Loucy (cell line): ENCODE results near the gene COX17.

Experiments used
- H2AFZ ChIP-seq: fragments of 200-600 bp; sonication (generic); 2 replicates; pipeline ENCODE4 v1.6.0; 2016; ENCODE audit warnings: antibody characterized with exemption, mild to moderate bottlenecking, low read length, moderate library complexity
- H3F3A ChIP-seq: fragments of 200-600 bp; 2 replicates; pipeline ENCODE4 v1.6.0; 2016; ENCODE audit warnings: antibody characterized with exemption, low read depth, mild to moderate bottlenecking
- H3K27me3 ChIP-seq: fragments of 200-600 bp; sonication (generic); 2 replicates; pipeline ENCODE4 v1.6.1; 2014; ENCODE audit warnings: low read length, mild to moderate bottlenecking; ENCODE audit not compliant: insufficient read depth, poor library complexity, severe bottlenecking
- H3K36me3 ChIP-seq: fragments of 200-600 bp; sonication (generic); 2 replicates; pipeline ENCODE4 v1.6.1; 2016; ENCODE audit warnings: low read length; ENCODE audit not compliant: insufficient read depth
- H3K4me1 ChIP-seq: fragments of 200-600 bp; sonication (generic); 2 replicates; pipeline ENCODE4 v1.5.1; 2014; ENCODE audit warnings: low read length, mild to moderate bottlenecking; ENCODE audit not compliant: insufficient read depth, poor library complexity, severe bottlenecking
- H3K4me2 ChIP-seq: fragments of 200-600 bp; sonication (generic); 2 replicates; pipeline ENCODE4 v1.6.0; 2014; ENCODE audit warnings: antibody characterized with exemption, low read length, low read depth, mild to moderate bottlenecking; ENCODE audit not compliant: poor library complexity, severe bottlenecking
- H3K4me3 ChIP-seq: fragments of 200-600 bp; sonication (generic); 2 replicates; pipeline ENCODE4 v1.5.1; 2014; ENCODE audit warnings: low read length, mild to moderate bottlenecking, mixed read lengths; ENCODE audit not compliant: poor library complexity, severe bottlenecking
- H3K79me2 ChIP-seq: fragments of 200-600 bp; sonication (generic); 2 replicates; pipeline ENCODE4 v1.6.1; 2014; ENCODE audit warnings: low read length; ENCODE audit not compliant: insufficient read depth
- H3K9ac ChIP-seq: fragments of 200-600 bp; sonication (generic); 2 replicates; pipeline ENCODE4 v1.6.0; 2014; ENCODE audit warnings: mild to moderate bottlenecking, low read depth, low read length, moderate library complexity; ENCODE audit not compliant: poor library complexity, severe bottlenecking
- H3K9me2 ChIP-seq: fragments of 200-600 bp; sonication (generic); replicated peaks from 2 replicates; pipeline ENCODE4 v1.6.1; 2016; ENCODE audit warnings: low read depth, low read length, mixed read lengths
- H3K9me3 ChIP-seq: fragments of 200-600 bp; sonication (generic); 2 replicates; pipeline ENCODE4 v1.6.1; 2014; ENCODE audit warnings: mild to moderate bottlenecking, antibody characterized with exemption, low read length, low read depth; ENCODE audit not compliant: insufficient read depth
- H4K20me1 ChIP-seq: fragments of 200-600 bp; sonication (generic); 2 replicates; pipeline ENCODE4 v1.6.0; 2014; ENCODE audit warnings: antibody characterized with exemption, low read length, mild to moderate bottlenecking; ENCODE audit not compliant: insufficient read depth, poor library complexity, severe bottlenecking
- EZH2phosphoT487 ChIP-seq: fragments of 200-600 bp; IDR thresholded peaks from 2 replicates; pipeline ENCODE4 v1.6.1; 2018; ENCODE audit warnings: antibody characterized with exemption, mild to moderate bottlenecking, moderate library complexity, borderline replicate concordance
- TF ChIP-seq, protein P1 (sequence below): fragments of 200-600 bp; sonication (generic); conservative IDR thresholded peaks from 2 replicates; pipeline ENCODE4 v1.5.1; 2014; ENCODE audit warnings: mild to moderate bottlenecking, antibody characterized with exemption, low read length

COX17 gene, protein sequence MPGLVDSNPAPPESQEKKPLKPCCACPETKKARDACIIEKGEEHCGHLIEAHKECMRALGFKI

DNA sequence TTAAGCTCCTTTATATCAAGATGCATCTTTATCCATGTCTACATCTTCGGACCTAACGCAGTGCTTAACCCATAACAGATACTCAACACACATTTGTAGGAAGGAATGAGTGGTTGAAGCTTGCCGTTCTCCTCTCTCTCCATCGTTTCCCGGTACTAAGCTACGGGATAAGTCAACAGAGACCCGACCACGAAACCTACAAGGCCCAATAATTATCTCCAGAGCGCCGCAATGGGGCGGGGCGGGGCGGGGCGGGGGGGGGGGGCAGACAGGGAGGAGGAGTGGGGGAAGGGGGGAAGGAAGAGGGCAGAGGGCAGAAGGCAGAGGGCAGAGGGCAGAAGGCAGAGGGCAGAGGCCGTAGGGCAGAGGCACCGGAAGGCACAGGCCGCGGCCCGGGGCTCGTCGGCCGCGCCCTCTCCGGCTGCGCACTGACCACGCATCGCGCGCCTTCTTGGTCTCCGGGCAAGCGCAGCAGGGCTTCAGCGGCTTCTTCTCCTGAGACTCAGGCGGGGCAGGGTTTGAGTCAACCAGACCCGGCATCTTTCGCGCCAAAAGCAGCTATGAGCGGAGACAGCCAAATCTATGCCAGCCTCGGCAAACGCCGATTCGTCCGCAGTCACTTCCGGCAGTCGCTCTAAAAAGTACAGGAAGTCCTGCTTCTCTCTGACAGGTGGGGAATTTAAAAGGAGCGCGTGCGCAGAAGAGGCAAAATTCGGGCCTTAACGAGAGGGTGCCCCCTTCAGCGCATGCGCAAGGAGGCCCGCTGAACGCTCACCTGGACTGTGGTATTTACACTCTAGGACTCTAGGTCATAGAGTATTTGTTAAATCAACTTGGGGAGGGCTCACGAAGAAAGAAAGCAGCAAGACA, at the start of gene COX17:
COX17 (minus strand) TSS at position 636 of the 870 bp plus-strand sequence; CDS start at position 540, 96 bp downstream.
- H3K4me2 ChIP-seq = peak within 1 kb of the TSS; percentile 86
- peak within 1 kb of the TSS; percentile 91 for H3K4me3 ChIP-seq
- TF ChIP-seq EZH2phosphoT487 = no peak
- H3K9me3 ChIP-seq = no peaks in the 10 kb centered on the region
- peaks cover 12% of the 10 kb centered on the region; the same call in 1 of the 2 replicates for H3K36me3 ChIP-seq
- H3K9me2 ChIP-seq = no peaks in the 10 kb centered on the region
- peak within 1 kb of the TSS; percentile 86 for H3K9ac ChIP-seq
- peak within 1 kb of the TSS; percentile 85 for H2AFZ ChIP-seq
- H3K27me3 ChIP-seq = no peaks in the 10 kb centered on the region
- peaks cover 37% of the 10 kb centered on the region for H3K79me2 ChIP-seq
- H3F3A ChIP-seq = no peaks in the 10 kb centered on the region
- H3K4me1 ChIP-seq = peaks cover 38% of the 10 kb centered on the region
- peaks cover 8% of the 10 kb centered on the region for H4K20me1 ChIP-seq

DNA sequence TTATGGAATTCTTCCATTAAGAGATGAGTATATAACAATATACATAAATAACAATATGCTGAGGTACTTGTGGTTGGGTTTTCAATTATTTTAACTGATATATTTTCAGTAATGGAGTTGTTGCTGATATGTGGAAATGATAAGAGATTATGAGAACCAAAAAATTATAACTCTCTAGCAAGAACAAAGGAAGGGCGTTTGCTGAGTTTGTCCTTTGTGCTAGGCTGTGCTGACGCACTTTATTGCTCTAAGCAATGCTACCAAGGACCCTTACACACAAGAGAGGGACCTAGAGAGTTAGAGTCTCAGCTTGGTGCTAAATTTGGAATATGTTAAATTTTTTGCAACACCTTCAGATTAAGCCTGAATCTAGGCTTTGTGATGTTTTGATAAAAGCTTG, 49.7 kb upstream of the COX17 start:
- no peaks in the 10 kb centered on the region for H3K79me2 ChIP-seq
- no peak overlapping the region for H3K4me3 ChIP-seq
- no peaks in the 10 kb centered on the region for H4K20me1 ChIP-seq
- no peak overlapping the region for H2AFZ ChIP-seq
- H3K36me3 ChIP-seq = no peaks in the 10 kb centered on the region
- H3K9ac ChIP-seq = no peak overlapping the region
- no peak for TF ChIP-seq EZH2phosphoT487
- TF ChIP-seq, protein P1, sequence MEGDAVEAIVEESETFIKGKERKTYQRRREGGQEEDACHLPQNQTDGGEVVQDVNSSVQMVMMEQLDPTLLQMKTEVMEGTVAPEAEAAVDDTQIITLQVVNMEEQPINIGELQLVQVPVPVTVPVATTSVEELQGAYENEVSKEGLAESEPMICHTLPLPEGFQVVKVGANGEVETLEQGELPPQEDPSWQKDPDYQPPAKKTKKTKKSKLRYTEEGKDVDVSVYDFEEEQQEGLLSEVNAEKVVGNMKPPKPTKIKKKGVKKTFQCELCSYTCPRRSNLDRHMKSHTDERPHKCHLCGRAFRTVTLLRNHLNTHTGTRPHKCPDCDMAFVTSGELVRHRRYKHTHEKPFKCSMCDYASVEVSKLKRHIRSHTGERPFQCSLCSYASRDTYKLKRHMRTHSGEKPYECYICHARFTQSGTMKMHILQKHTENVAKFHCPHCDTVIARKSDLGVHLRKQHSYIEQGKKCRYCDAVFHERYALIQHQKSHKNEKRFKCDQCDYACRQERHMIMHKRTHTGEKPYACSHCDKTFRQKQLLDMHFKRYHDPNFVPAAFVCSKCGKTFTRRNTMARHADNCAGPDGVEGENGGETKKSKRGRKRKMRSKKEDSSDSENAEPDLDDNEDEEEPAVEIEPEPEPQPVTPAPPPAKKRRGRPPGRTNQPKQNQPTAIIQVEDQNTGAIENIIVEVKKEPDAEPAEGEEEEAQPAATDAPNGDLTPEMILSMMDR = no peak
- no peaks in the 10 kb centered on the region for H3K4me1 ChIP-seq
- H3F3A ChIP-seq = no peaks in the 10 kb centered on the region
- H3K4me2 ChIP-seq = no peak overlapping the region
- no peaks in the 10 kb centered on the region for H3K9me2 ChIP-seq
- no peaks in the 10 kb centered on the region for H3K9me3 ChIP-seq
- peaks cover 41% of the 10 kb centered on the region for H3K27me3 ChIP-seq

DNA sequence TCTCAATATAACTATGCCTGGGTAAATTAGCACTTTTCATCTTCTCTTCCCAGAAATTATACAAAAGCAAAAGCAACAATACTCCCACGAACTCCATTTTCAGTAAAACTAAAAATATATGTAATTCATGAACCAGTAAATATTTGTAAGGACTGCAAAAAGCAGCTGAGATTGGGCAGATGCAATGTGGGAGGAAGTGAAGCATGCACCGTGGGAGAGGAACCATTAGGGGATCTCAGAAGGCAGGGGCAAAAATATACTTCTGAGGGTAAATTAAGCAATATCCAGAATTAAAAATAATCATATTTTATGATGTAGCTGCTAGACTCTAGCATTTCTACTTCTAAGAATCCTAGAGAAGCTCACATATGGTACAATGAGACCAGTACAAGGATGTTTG, 45.8 kb upstream of the COX17 start:
- no peaks in the 10 kb centered on the region for H3K36me3 ChIP-seq
- H3K9me3 ChIP-seq = no peaks in the 10 kb centered on the region
- no peak overlapping the region for H3K9ac ChIP-seq
- H4K20me1 ChIP-seq = no peaks in the 10 kb centered on the region
- H3F3A ChIP-seq = no peaks in the 10 kb centered on the region
- H3K4me3 ChIP-seq = no peak overlapping the region
- H3K9me2 ChIP-seq = no peaks in the 10 kb centered on the region
- TF ChIP-seq EZH2phosphoT487 = no peak
- TF ChIP-seq, protein P1 = no peak
- no peaks in the 10 kb centered on the region for H3K79me2 ChIP-seq
- no peak overlapping the region for H2AFZ ChIP-seq
- H3K4me2 ChIP-seq = no peak overlapping the region
- H3K4me1 ChIP-seq = no peaks in the 10 kb centered on the region
- peaks cover 42% of the 10 kb centered on the region for H3K27me3 ChIP-seq
